SW480 (cell line): Measurements from ENCODE around the gene KMT2D.

Source experiments
- DNase-seq: peaks from one replicate; pipeline ENCODE4 v3.0.0-alpha.2; 2016; ENCODE audit warnings: low spot score

Gene KMT2D

DNA sequence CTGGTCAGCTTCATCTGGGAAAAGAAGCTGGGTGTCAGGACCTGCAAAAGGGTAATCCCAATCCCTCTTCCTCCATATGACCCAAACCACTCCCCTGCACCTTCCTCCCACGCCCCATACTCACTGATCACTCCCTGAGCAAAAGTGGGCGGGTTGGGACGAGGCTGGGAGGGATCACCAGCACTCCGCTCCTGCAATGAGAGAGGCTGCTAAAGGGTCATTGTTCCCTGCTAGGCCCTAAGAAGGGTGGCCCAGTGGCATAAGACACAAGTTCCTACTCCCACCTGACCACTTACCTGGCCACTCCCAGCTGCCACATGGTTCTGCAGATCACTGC is 26.3 kb downstream of the KMT2D start:
- DNase-seq = no peak

DNA sequence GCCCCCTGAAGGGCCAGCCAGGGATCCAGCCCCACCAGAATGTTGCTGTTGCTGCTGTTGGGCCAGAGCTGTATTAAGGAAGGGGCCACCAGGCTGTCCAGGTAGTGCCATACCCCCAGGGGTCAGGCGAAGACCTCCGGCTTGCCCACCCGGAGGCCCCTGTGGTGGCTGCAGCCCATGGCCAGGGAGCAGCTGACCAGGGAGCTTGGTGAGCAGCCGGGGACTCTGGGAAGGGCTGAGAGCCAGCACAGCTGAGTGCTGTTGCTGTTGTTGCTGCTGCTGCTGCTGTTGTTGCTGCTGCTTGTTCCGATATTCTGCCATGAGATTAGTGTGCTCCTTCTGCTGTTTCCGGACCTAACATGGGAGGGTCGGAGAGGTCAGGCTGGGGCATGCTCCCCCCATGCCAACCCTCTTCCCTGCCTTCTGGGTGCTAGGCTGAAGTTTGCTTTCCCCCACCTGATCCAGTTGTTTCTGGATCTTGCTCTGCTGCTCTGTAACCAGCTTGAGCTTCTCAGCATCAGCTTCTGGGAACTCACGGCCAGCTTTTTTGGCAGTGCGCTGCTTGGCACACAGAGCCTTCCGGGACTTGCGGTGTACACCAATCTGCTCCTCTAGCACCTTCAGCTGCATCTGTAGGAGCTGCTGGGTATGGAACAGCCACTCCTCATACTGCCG is 26.8 kb downstream of the KMT2D start:
- no peak for DNase-seq

DNA sequence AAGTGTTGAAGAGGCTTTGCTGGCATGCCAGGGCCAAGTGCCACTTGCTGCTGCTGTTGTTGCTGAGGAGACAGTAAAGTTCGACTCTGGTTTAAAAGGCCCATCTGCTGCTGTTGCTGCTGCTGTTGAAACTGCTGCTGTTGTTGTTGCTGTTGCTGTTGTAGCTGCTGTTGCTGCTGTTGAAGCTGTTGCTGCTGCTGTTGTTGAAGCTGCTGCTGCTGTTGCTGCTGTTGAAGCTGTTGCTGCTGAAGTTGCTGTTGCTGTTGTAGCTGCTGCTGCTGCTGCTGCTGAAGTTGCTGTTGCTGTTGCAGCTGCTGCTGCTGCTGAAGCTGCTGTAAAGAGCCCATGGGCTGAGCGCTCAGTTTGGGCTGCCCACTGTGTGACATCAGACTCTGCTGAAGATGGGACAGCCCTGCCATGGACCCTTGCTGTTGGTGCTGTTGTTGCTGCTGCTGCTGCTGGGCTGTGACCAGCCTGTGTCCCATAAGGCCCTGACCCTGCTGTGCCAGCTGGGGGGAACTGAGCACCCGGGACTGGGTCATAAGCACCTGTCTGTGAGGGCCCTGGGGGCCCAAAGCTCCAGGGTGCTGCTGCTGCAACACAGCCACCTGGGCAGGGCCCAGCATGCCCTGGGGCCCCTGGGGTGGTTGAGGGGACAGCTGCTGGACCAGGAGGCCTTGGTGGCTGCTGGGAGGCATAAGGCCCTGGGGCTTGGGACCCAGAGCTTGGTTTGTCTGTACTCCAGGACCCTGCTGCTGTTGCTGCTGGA is 27.7 kb downstream of the KMT2D start:
- DNase-seq = no peak

GRCh38 chr12:49032276-49032675 is 28.3 kb downstream of the KMT2D start:
- no peak for DNase-seq

GRCh38 chr12:49031573-49032161 is 28.9 kb downstream of the KMT2D start:
- DNase-seq = no peak

DNA sequence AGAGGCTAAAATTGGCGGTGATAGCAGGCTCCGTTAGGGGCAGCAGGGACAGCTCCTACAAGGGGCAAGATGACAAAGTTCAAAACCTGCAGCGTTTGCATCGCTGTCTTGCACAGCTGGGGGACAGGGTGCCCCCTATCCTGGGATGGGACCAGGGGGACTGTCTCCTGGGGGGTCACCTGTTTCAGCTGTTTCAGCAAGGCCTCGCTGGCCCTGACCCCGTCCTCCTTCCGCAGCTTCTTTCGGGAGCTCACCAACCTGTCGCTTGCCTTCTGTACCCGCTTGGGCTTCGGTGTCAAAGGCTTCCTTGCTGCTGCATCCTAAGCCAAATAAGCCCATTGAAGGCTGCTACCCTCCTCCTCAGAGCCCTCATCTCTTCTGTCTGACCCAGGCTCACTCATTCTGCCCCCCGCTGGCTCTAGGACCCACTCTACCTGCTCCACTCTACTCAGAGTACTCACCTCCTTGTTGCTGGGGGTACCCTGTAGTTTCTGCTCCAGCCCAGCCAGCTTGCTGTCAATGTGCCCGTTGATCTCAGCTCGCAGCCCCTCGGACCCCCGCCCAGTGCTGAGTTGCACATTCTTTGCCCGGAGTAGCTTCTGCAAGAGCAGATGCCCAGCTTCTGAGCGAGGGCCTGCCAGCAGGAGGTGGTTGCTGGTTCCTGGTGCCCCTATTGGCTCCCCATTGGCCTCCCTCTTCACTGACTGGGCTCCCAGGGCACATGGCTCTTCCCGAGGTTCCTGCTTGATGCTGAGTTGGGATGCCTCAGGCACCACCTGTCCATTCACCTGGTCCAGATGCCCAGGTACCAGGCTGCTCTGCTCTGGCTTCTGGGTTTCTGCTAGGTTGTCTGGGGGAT is 29.7 kb downstream of the KMT2D start:
- DNase-seq = no peak

DNA sequence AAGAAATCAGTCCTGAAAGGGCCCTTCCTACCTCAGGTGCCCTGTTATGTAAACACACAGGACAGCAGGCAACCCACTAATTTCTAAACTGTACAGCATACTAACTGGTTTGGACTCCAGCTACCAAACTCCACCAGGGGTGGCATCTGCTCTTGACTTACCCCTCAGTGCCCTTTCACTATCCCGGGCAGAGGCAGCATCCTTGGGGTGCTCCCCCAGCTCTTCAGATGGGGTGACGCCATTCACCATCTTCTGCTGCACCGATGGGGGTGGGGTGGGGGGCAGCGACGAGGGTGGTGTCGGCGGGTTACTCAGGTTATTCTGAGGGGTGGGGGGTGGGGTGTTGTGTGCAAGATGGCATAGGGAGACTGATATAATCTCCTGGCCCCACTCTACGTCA is 30.5 kb downstream of the KMT2D start:
- DNase-seq = no peak

DNA sequence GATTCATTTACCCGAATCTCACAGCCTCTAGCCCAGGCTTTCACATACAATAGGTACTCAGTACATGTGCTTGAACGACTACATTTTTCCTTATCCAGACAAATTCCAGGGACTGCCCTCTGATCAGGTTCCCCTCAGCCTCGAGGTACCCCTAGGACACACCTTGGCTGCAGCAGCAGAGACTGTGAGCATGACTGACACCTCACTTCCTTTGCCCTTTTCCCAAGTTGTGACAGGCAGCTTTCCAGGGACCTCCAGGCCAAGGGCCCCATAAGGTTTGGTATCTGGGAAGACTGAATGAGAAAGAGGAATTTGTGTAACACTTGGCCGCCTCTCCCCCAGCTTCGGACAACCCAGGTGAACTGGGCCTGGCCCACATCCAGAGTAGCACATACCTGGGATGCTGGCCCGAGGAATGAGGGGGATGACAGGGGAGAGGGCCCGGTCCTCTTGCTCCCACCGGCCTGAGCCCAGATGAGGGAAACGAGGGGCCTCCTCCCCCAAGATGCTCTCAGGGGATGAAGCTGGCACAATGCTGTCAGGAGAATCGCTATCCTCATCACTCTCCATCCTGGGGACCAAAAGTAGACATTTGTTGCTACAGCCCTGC is 31.8 kb downstream of the KMT2D start:
- no peak for DNase-seq

GRCh38 chr12:49027846-49028555 is 32.6 kb downstream of the KMT2D start:
- DNase-seq = no peak

DNA sequence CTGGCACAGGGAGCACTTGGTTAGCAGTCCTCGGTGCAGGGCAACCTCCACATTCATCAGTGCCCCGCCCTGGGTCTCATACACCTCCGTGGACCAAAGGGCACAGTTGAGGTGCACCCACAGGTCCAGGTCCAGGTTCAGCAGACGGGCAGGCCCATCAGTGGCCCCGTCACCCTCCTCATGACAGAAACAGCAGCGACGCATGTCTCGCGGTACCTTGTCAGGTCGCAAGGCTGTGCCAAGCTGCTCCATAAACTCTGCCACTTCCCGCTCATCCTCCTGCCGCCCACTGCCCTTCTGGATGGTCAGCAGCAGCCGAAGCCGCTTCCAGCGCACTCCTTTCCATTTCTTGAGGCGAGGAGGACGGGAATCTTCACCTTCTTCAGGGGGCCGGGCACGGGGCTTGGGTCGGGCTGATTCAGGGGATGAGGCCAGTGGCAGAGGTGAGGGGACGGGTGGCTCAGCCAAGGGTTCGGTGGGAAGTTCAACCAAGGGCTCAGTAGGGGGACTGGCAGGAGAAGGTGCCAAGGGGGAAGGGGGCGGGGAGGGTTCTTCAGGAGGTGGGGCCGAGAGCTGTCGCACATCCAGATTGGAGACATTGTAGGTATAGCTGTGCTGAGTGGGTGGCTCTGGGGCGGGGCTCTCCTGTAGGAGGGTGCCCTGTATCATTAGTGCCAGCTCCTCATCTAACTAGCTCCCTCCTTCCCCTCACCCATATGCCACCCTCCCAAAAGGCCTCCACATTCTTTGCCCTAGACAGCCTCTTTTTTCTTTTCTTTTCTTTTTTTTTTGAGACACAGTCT is 33.7 kb downstream of the KMT2D start:
- DNase-seq = no peak

- DNase-seq = no peak
These were observed 34.5 kb downstream of the KMT2D start for GRCh38 chr12:49026101-49026500.

DNA sequence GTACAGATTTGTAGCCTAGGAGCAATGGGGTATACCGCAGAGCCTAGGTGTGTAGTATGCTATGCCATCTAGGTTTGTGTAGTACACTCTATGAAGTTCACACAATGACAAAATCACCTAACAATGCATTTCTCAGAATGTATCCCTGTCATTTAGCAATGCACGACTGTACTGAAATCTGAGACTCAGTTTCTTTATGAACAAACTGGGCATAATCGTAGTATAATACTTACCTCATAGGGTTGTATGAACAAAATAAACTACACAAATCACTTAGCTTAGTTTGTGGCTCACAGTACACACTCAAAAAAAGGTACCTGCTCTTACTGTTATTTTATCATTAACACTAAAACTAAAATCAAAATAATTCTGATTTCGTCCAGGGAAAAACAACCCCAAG is 35.1 kb downstream of the KMT2D start:
- DNase-seq = no peak

DNA sequence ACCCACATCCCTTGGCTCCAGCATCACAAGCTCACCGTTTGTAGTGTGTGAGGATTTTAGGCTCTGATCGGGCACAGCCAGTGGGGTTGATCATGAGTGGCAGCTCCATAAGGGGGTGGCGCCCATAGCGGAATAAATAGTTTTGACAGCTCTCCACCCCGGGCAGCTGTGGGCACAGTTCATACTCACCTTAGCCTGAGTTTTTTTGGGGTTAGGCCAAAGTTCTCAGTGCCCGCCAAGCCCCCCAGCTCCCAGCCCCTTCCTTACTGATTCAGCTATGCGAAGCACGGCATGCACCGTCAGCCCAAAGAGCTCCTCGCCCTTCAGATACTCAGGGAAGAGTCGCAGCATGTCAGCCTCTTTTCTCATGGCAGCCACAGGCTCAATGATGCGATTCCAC is 36.1 kb downstream of the KMT2D start:
- no peak for DNase-seq

- DNase-seq = no peak
These were observed 36.8 kb downstream of the KMT2D start for GRCh38 chr12:49023812-49024211.

DNA sequence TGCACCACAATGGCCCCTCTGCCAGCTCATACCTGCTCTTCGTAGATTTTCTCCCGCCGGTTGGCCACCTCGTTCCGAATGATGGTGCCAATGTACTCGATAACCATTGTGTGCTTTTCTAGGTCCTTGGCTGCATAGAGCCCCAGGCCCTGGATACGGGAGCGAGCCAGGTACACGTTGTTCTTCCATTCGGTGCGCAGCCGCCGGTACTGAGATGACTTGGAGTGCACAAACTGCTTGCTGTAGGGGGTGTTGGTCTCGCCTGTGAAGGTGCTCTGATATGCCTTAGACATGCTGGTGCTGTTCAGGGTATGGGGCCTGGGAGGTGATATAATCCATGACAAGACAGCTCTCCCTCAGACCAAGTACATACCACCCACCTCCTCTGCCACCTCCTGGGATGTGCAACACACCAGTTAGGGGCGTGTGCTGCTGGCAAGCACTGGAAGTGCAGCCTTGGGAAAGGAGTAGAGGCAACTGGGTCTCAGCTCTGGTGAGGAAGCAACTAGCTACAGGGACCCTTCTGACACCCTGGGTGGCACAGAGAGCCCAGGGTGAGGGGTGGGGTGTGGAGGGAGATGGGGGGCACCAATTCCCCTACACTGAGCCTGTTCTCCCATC is 37.9 kb downstream of the KMT2D start:
- no peak for DNase-seq

GRCh38 chr12:49021292-49021915 is 39.2 kb downstream of the KMT2D start:
- DNase-seq = no peak

DNA sequence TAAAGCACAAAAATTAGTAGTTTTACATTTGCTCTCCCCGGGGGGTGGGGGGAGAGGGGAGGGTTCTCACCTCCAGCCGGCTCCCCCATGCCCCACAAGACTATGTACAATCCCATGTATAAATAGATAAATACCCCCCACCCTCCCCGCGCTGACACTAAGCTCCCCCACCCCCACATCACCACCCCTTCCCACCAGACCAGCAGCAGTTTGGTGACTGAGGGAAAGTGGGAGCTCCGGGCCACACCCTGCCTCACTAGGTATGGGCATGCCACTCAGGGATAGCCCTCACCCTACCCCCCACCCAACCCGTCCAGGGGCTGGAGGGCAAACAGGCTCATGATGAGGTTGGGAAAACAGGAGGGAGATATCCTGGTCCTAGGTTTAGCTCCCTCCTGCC is 40.2 kb downstream of the KMT2D start:
- DNase-seq = no peak

DNA sequence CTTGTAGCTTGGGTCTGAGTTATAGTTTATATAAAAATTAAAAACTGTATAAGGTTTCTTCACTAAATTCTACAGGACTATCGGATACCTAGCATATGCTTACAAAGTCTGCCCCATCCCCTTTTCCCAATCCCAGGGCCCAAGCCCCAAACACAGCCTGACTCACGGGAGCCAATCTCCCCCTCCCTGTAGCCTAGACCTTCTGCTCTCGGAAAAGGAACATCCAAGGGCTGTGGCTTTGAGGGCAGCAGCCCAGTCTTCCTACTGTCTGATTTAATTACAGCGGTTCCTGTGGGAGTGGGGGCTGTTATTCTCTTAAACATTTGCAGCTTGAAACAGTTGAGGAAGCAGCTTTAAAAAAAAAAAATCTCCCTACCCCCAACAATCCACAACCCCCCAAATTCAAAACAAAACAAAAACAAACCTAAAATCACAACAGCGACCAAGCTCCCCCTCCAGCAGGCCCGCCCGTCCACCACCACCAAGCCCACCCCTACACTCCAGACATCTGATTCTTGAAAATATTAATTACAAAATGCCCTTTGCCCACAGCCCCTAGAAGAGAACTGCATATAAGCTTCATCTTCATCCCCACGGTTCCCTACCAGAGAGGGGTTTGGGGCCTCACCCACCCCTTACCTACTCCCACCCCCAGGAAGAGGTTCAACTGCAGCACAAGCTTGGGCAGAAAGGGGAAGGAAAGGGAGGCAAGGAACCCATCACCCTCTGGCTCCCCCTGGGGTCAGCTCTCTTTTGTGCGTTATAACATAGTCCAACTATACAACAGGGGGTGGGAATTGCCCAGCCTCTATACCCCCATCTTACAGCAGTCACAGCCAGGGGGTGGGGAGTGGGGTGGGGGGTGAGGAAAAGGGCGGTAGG is 40.9 kb downstream of the KMT2D start:
- peak; percentile 42 for DNase-seq

DNA sequence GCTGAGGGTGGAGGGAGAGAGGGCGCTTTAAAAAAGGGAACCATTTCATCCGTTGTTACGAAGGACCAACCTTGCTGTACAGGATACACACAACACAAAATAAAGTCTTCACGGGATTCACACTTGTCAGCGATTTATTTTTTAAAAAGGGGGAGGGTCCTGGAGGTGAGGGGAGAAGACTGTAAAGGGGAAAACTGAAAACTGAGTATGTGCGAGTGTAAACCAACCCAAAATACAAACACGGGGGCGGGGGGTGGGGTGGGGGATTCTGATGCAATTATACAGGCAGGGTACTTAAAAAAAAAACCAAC is 41.5 kb downstream of the KMT2D start:
- no peak for DNase-seq
